CD4-positive, alpha-beta memory T cell (primary cell): ENCODE results near the gene CHPF2. TPM values are rescaled to one million over a fixed set of nuclear protein-coding genes. Genes with fewer than 3 reads are reported as not detected.

Experiments used
- CTCF ChIA-PET: fragments of 350-600 bp; sonication (Branson Sonifier 250); formaldehyde crosslinking; loops from one replicate; lab custom pipeline; 2021; ENCODE audit warnings: inconsistent platforms; ENCODE audit not compliant: partially characterized antibody; lab: Charles Lee
- POLR2A ChIA-PET: fragments of 350-600 bp; sonication (Branson Sonifier 250); formaldehyde crosslinking; loops from one replicate; lab custom pipeline; 2021; ENCODE audit not compliant: partially characterized antibody; lab: Charles Lee
- DNase-seq, 5 donors: peaks; one replicate each; pipeline versions ENCODE4 v3.0.0 to v3.0.0-alpha.2; 2020 to 2022; ENCODE audit warnings: mixed read lengths in 1 of 5
- H3K27ac ChIP-seq: one replicate; pipeline ENCODE4 v1.7.0; 2013; ENCODE audit warnings: low read depth, low read length
- H3K27me3 ChIP-seq: 2 replicates; pipeline ENCODE4 v1.7.0; 2013; ENCODE audit warnings: mild to moderate bottlenecking, low read length, moderate library complexity; ENCODE audit not compliant: insufficient read depth
- H3K36me3 ChIP-seq: 2 replicates; pipeline ENCODE4 v1.7.0; 2013; ENCODE audit warnings: mild to moderate bottlenecking, low read length, moderate library complexity; ENCODE audit not compliant: insufficient read depth
- H3K4me1 ChIP-seq: 2 replicates; pipeline ENCODE4 v1.7.0; 2013; ENCODE audit warnings: mild to moderate bottlenecking, low read length, moderate library complexity; ENCODE audit not compliant: insufficient read depth
- H3K4me3 ChIP-seq, 2 donors: one replicate each; pipeline ENCODE4 v1.7.0; 2013; ENCODE audit warnings: low read length in 2 of 2, mild to moderate bottlenecking in 1 of 2
- H3K9me3 ChIP-seq, 2 donors: one replicate each; pipeline ENCODE4 v1.7.0; 2013; ENCODE audit warnings: low read length in 2 of 2, control low read depth in 1 of 2; ENCODE audit not compliant: control insufficient read depth in 1 of 2
- H3K27ac Mint-ChIP-seq, 7 donors: one replicate each; pipeline ENCODE4 v1.8.0; 2020 to 2021; ENCODE audit warnings: mixed read lengths in 7 of 7, mild to moderate bottlenecking in 6 of 7, inconsistent platforms in 3 of 7, moderate library complexity in 3 of 7
- H3K27me3 Mint-ChIP-seq, 2 donors: one replicate each; pipeline ENCODE4 v1.8.0; 2020 to 2021; ENCODE audit warnings: mixed read lengths in 2 of 2
- H3K36me3 Mint-ChIP-seq, 2 donors: one replicate each; pipeline ENCODE4 v1.8.0; 2020 to 2021; ENCODE audit warnings: mixed read lengths in 2 of 2, inconsistent platforms in 1 of 2, mild to moderate bottlenecking in 1 of 2
- H3K4me1 Mint-ChIP-seq, 4 donors: one replicate each; pipeline ENCODE4 v1.8.0; 2020 to 2021; ENCODE audit warnings: mixed read lengths in 4 of 4, mild to moderate bottlenecking in 1 of 4
- H3K4me3 Mint-ChIP-seq, 8 donors: one replicate each; pipeline ENCODE4 v1.8.0; 2020 to 2021; ENCODE audit warnings: mixed read lengths in 8 of 8, mild to moderate bottlenecking in 7 of 8, moderate library complexity in 6 of 8, inconsistent platforms in 3 of 8
- H3K9me3 Mint-ChIP-seq, 8 donors: one replicate each; pipeline ENCODE4 v1.8.0; 2020 to 2021; ENCODE audit warnings: mixed read lengths in 8 of 8, mild to moderate bottlenecking in 5 of 8, inconsistent platforms in 3 of 8, moderate library complexity in 1 of 8
- intact Hi-C: fragments of 100-400 bp; cut with micrococcal nuclease; formaldehyde crosslinking; loops from one replicate; pipeline ENCODE4 v1.15.1; 2023
- polyA plus RNA-seq, 2 donors: library from polyadenylated mRNA; unstranded; fragments of 300-500 nt; fragmentation: Illumina TruSeq; gene quantifications; one replicate each; pipeline ENCODE4 v1.2.3, GENCODE V29; 2021
- total RNA-seq, 2 experiments: library from RNA; stranded (reverse); gene quantifications; one replicate each; pipeline ENCODE4 v1.2.3, GENCODE V29; 2021

CHPF2 gene
- total and polyA plus RNA-seq, 4 experiments from 2014 or later: 25.3 to 52.3 (median 40.4) TPM

- CTCF ChIA-PET: interaction anchor here (1.0 to 2.9 kb wide), 6 partner anchors 11 to 40 kb away, joined by 3 to 26 read pairs (median 4); no protein-coding TSS in a partner anchor
- no peaks in the 10 kb centered on the region for H3K9me3 ChIP-seq
- peak overlapping the region; percentile 52 to 89 (median 78) for H3K4me3 Mint-ChIP-seq
- no peaks in the 10 kb centered on the region for H3K27me3 Mint-ChIP-seq
- H3K36me3 ChIP-seq: no peaks in the 10 kb centered on the region
- H3K36me3 Mint-ChIP-seq: peaks cover 4 to 7% of the 10 kb centered on the region in 2 donors
- H3K27me3 ChIP-seq: no peaks in the 10 kb centered on the region
- DNase-seq: peak; percentile 71 to 83 (median 81)
- H3K4me1 Mint-ChIP-seq: peaks cover 27 to 56% (median 40%) of the 10 kb centered on the region in 4 donors
- H3K27ac ChIP-seq: peak overlapping the region; percentile 57
- peaks cover 37% of the 10 kb centered on the region for H3K4me1 ChIP-seq
- peak overlapping the region; percentile 82 to 99 (median 98) for H3K27ac Mint-ChIP-seq
- no peaks in the 10 kb centered on the region for H3K9me3 Mint-ChIP-seq
- no peak overlapping the region for H3K4me3 ChIP-seq
- intact Hi-C loops: loop anchor here (1.0 to 5.0 kb wide), 2 partner anchors 20 to 40 kb away; partner anchors contain the start of genes ABCF2 and SMARCD3
- POLR2A ChIA-PET: interaction anchor here (0.6 to 2.7 kb wide), 7 partner anchors 18 to 177 kb away, joined by 3 to 25 read pairs (median 3); partner anchors contain the start of genes ABCF2 and CHPF2
Observed at GRCh38 chr7:151206914-151207313, 25.4 kb upstream of the CHPF2 start.

GRCh38 chr7:151207315-151207714 is 25.0 kb upstream of the CHPF2 start:
- H3K4me3 ChIP-seq: no peak overlapping the region
- H3K9me3 ChIP-seq: no peaks in the 10 kb centered on the region
- Mint-ChIP-seq H3K4me1 (peaks cover 27 to 56% (median 40%) of the 10 kb centered on the region in 4 donors), H3K27me3 (no peaks in the 10 kb centered on the region), H3K9me3 (no peaks in the 10 kb centered on the region), H3K36me3 (peaks cover 4 to 11% of the 10 kb centered on the region in 2 donors), H3K4me3 (peak overlapping the region in 7 of 8 donors; percentile 52 to 89 (median 79)), H3K27ac (peak overlapping the region; percentile 82 to 99 (median 98))
- ChIA-PET CTCF (interaction anchor here (1.0 to 2.9 kb wide), 6 partner anchors 12 to 40 kb away, joined by 3 to 26 read pairs (median 4); no protein-coding TSS in a partner anchor), POLR2A (interaction anchor here (0.6 to 2.7 kb wide), 6 partner anchors 17 to 176 kb away, joined by 3 to 25 read pairs (median 6); partner anchors contain the start of genes ABCF2 and CHPF2)
- H3K27ac ChIP-seq: peak overlapping the region; percentile 57
- intact Hi-C loops: loop anchor here (1.0 to 5.0 kb wide), 2 partner anchors 20 to 40 kb away; partner anchors contain the start of genes ABCF2 and SMARCD3
- H3K4me1 ChIP-seq: peaks cover 37% of the 10 kb centered on the region
- H3K27me3 ChIP-seq: no peaks in the 10 kb centered on the region
- no peak for DNase-seq
- H3K36me3 ChIP-seq: no peaks in the 10 kb centered on the region

GRCh38 chr7:151207804-151208203 is 24.5 kb upstream of the CHPF2 start:
- Mint-ChIP-seq H3K4me3 (peak overlapping the region in 6 of 8 donors; percentile 52 to 89 (median 79)), H3K4me1 (peaks cover 27 to 56% (median 40%) of the 10 kb centered on the region in 4 donors), H3K9me3 (no peaks in the 10 kb centered on the region), H3K27me3 (no peaks in the 10 kb centered on the region), H3K36me3 (peaks cover 4 to 13% of the 10 kb centered on the region in 2 donors), H3K27ac (peak overlapping the region; percentile 82 to 99 (median 98))
- Histone ChIP-seq H3K27me3 (no peaks in the 10 kb centered on the region), H3K4me3 (no peak overlapping the region), H3K4me1 (peaks cover 37% of the 10 kb centered on the region), H3K36me3 (peaks cover 1% of the 10 kb centered on the region), H3K9me3 (no peaks in the 10 kb centered on the region), H3K27ac (peak overlapping the region; percentile 57)
- CTCF ChIA-PET: interaction anchor here (1.0 to 2.9 kb wide), 4 partner anchors 14 to 38 kb away, joined by 3 to 26 read pairs (median 4); no protein-coding TSS in a partner anchor
- DNase-seq: no peak
- POLR2A ChIA-PET: interaction anchor here (0.6 to 2.7 kb wide), 6 partner anchors 10 to 1181 kb away, joined by 3 to 25 read pairs (median 6); partner anchors contain the start of genes ABCF2 and CHPF2
- intact Hi-C loops: loop anchor here (1.0 to 5.0 kb wide), 2 partner anchors 19 to 39 kb away; partner anchors contain the start of genes ABCF2 and SMARCD3

- Histone ChIP-seq H3K36me3 (peaks cover 7% of the 10 kb centered on the region), H3K9me3 (no peaks in the 10 kb centered on the region), H3K4me1 (peaks cover 37% of the 10 kb centered on the region), H3K27me3 (no peaks in the 10 kb centered on the region), H3K27ac (peak overlapping the region; percentile 57), H3K4me3 (no peak overlapping the region)
- ChIA-PET POLR2A (interaction anchor here (0.6 to 2.7 kb wide), 4 partner anchors 10 to 1181 kb away, joined by 3 to 25 read pairs (median 11); partner anchors contain the start of genes ABCF2 and CHPF2), CTCF (interaction anchor here (1.2 to 2.9 kb wide), 3 partner anchors 17 to 36 kb away, joined by 3 to 26 read pairs (median 5); no protein-coding TSS in a partner anchor)
- Mint-ChIP-seq H3K4me1 (peaks cover 27 to 56% (median 40%) of the 10 kb centered on the region in 4 donors), H3K4me3 (peak overlapping the region in 3 of 8 donors; percentile 3 to 68 (median 31)), H3K27ac (peak overlapping the region; percentile 41 to 99 (median 98)), H3K36me3 (peaks cover 9 to 18% of the 10 kb centered on the region in 2 donors), H3K9me3 (no peaks in the 10 kb centered on the region), H3K27me3 (no peaks in the 10 kb centered on the region)
- no peak for DNase-seq
- intact Hi-C loops: loop anchor here (5.0 kb wide), 1 partner anchor 39 kb away; the partner anchor contains the start of gene SMARCD3
Observed at GRCh38 chr7:151208253-151208862, 23.9 kb upstream of the CHPF2 start.

GRCh38 chr7:151209588-151209987 is 22.7 kb upstream of the CHPF2 start:
- no peaks in the 10 kb centered on the region for H3K9me3 ChIP-seq
- ChIA-PET CTCF (interaction anchor here (1.2 kb wide), 1 partner anchor 34 kb away, joined by 5 read pairs; no protein-coding TSS in a partner anchor), POLR2A (no interaction called here)
- Mint-ChIP-seq H3K27ac (peak overlapping the region in 5 of 7 donors; percentile 64 to 91 (median 79)), H3K36me3 (peaks cover 14 to 28% of the 10 kb centered on the region in 2 donors), H3K4me3 (peak overlapping the region in 1 of 8 donors; percentile 32), H3K27me3 (no peaks in the 10 kb centered on the region), H3K4me1 (peaks cover 27 to 56% (median 39%) of the 10 kb centered on the region in 4 donors), H3K9me3 (peaks cover 0 to 2% (median 0%) of the 10 kb centered on the region in 8 donors)
- no peak overlapping the region for H3K27ac ChIP-seq
- DNase-seq: no peak
- peaks cover 19% of the 10 kb centered on the region for H3K36me3 ChIP-seq
- no peaks in the 10 kb centered on the region for H3K27me3 ChIP-seq
- intact Hi-C loops: loop anchor here (5.0 kb wide), 1 partner anchor 38 kb away; the partner anchor contains the start of gene SMARCD3
- H3K4me3 ChIP-seq: no peak overlapping the region
- H3K4me1 ChIP-seq: peaks cover 37% of the 10 kb centered on the region

- Histone ChIP-seq H3K27ac (no peak within 1 kb of the TSS), H3K27me3 (no peaks in the 10 kb centered on the region), H3K9me3 (no peaks in the 10 kb centered on the region), H3K36me3 (peaks cover 26% of the 10 kb centered on the region), H3K4me3 (no peak within 1 kb of the TSS), H3K4me1 (peaks cover 33% of the 10 kb centered on the region)
- peaks cover 0 to 2% (median 0%) of the 10 kb centered on the region in 8 donors for H3K9me3 Mint-ChIP-seq
- peak within 1 kb of the TSS in 6 of 7 donors; percentile 64 to 91 (median 77) for H3K27ac Mint-ChIP-seq
- H3K4me3 Mint-ChIP-seq: peak within 1 kb of the TSS in 2 of 8 donors; percentile 32 to 52
- ChIA-PET POLR2A (interaction anchor here (0.7 kb wide), 2 partner anchors 16 to 22 kb away, joined by 3 read pairs; partner anchors contain the start of genes ABCF2 and CHPF2), CTCF (no interaction called here)
- H3K27me3 Mint-ChIP-seq: no peaks in the 10 kb centered on the region
- H3K36me3 Mint-ChIP-seq: peaks cover 21 to 35% of the 10 kb centered on the region in 2 donors
- DNase-seq: no peak
- intact Hi-C loops: no loop called here
- H3K4me1 Mint-ChIP-seq: peaks cover 27 to 50% (median 36%) of the 10 kb centered on the region in 4 donors
Observed at GRCh38 chr7:151210087-151210854, 22.0 kb upstream of the CHPF2 start, which contains the start of gene H2BK1. Gene H2BK1, minus strand, starts transcription at chr7:151210488. Its CDS starts 170 bp downstream, at chr7:151210318.
